ENCODE data around the gene HNRNPUL2. TPM values are rescaled to one million over a fixed set of nuclear protein-coding genes. Genes with fewer than 3 reads are reported as not detected.

The HNRNPUL2 gene
- polyA plus RNA-seq, 1 of the 3 experiments (the other 2 are of a cell fraction), result 33.5 TPM

DNA sequence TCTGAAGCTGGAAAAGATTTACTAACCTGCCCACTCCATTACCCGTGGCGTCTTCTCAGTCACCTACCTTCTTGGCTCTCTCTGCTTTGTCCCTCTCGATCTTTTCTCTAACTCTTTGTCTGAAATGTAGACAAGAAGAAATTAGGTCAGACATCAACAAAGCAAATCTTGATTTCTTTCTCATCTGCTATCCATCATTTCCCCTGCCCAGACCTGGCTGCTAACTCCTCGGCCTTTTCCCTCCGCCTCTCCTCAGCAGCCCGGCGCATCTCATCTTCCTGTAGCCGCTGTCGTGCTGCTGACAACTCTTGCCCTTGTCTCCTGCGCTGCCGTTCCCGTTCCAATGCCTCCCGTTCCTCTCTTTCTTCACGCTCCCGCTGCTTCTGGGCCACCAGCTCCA lies 49.5 kb downstream of the HNRNPUL2 start:
- no peak for TF ChIP-seq FOSL2 (IDR thresholded peaks at IDR 0.05; ENCODE audit: borderline replicate concordance, low read depth)
- TF ChIP-seq JUND (IDR thresholded peaks at IDR 0.05), result no peak
- no peak for TF ChIP-seq EZH2phosphoT487 (IDR thresholded peaks at IDR 0.05; ENCODE audit: borderline replicate concordance, low read depth)
- Histone ChIP-seq H3K4me1 (ENCODE audit: control insufficient read depth in 1 of 2, insufficient read depth in 2 of 2, low read depth in 1 of 2, low read length in 1 of 2) (peaks cover 15 to 21% of the 10 kb centered on the region in 2 experiments; a peak in 3 of 4 replicates), H4K20me1 (ENCODE audit: insufficient read depth) (no peaks in the 10 kb centered on the region), H3F3A (replicated peaks; ENCODE audit: insufficient read depth) (peaks cover 43% of the 10 kb centered on the region), H3K27ac (ENCODE audit: low read depth in 2 of 2, low read length in 1 of 2) (peak overlapping the region in 1 of 2 experiments; percentile 70; a peak in 1 of 4 replicates), H3K4me3 (ENCODE audit: low read depth in 2 of 2, low read length in 1 of 2) (peak overlapping the region; percentile 79 to 98), H3K27me3 (ENCODE audit: insufficient read depth) (no peaks in the 10 kb centered on the region), H3K9me2 (no peaks in the 10 kb centered on the region), H2AFZ (ENCODE audit: low read depth) (no peak overlapping the region), H3K36me3 (replicated peaks in 1 of 2; ENCODE audit: control insufficient read depth in 1 of 2, insufficient read depth in 2 of 2, low read length in 1 of 2) (peaks cover 19 to 26% of the 10 kb centered on the region in 2 experiments), H3K4me2 (peak overlapping the region; percentile 96), H3K9me3 (no peaks in the 10 kb centered on the region), H3K79me2 (ENCODE audit: insufficient read depth) (peaks cover 62% of the 10 kb centered on the region), H3K9ac (peak overlapping the region; percentile 96)
- ChIA-PET CTCF (interaction anchor here (0.7 to 1.7 kb wide), 3 partner anchors 17 to 283 kb away, joined by 3 to 7 read pairs (median 6); no protein-coding TSS in a partner anchor), POLR2A (interaction anchor here (2.6 kb wide), 1 partner anchor 13 kb away, joined by 13 read pairs; the partner anchor contains the start of genes C11orf98 and CSKMT)
- WGBS (ENCODE audit: low lambda C conversion rate), result 74% methylated on average over 15 of the region's 15 CpGs
- DNase-seq, result no peak

- Histone ChIP-seq H3K36me3 (replicated peaks in 1 of 2; ENCODE audit: control insufficient read depth in 1 of 2, insufficient read depth in 2 of 2, low read length in 1 of 2) (peaks cover 19 to 26% of the 10 kb centered on the region in 2 experiments), H2AFZ (ENCODE audit: low read depth) (no peak overlapping the region), H3K4me1 (ENCODE audit: control insufficient read depth in 1 of 2, insufficient read depth in 2 of 2, low read depth in 1 of 2, low read length in 1 of 2) (peaks cover 18 to 24% of the 10 kb centered on the region in 2 experiments; a peak in 3 of 4 replicates), H3K9me2 (no peaks in the 10 kb centered on the region), H3K27me3 (ENCODE audit: insufficient read depth) (no peaks in the 10 kb centered on the region), H3K9ac (no peak overlapping the region), H4K20me1 (ENCODE audit: insufficient read depth) (no peaks in the 10 kb centered on the region), H3F3A (replicated peaks; ENCODE audit: insufficient read depth) (peaks cover 46% of the 10 kb centered on the region), H3K27ac (ENCODE audit: low read depth in 2 of 2, low read length in 1 of 2) (peak overlapping the region in 1 of 2 experiments; percentile 2; a peak in 1 of 4 replicates), H3K79me2 (ENCODE audit: insufficient read depth) (peaks cover 68% of the 10 kb centered on the region), H3K4me2 (no peak overlapping the region), H3K9me3 (no peaks in the 10 kb centered on the region), H3K4me3 (ENCODE audit: low read depth in 2 of 2, low read length in 1 of 2) (no peak overlapping the region)
- TF ChIP-seq RXRA (IDR thresholded peaks at IDR 0.05; ENCODE audit: borderline replicate concordance, low read depth) (no peak), IRF3 (IDR thresholded peaks at IDR 0.05; ENCODE audit: low read depth, low read length) (no peak), PBX3 (IDR thresholded peaks at IDR 0.05) (no peak)
- TF ChIP-seq, protein P1, sequence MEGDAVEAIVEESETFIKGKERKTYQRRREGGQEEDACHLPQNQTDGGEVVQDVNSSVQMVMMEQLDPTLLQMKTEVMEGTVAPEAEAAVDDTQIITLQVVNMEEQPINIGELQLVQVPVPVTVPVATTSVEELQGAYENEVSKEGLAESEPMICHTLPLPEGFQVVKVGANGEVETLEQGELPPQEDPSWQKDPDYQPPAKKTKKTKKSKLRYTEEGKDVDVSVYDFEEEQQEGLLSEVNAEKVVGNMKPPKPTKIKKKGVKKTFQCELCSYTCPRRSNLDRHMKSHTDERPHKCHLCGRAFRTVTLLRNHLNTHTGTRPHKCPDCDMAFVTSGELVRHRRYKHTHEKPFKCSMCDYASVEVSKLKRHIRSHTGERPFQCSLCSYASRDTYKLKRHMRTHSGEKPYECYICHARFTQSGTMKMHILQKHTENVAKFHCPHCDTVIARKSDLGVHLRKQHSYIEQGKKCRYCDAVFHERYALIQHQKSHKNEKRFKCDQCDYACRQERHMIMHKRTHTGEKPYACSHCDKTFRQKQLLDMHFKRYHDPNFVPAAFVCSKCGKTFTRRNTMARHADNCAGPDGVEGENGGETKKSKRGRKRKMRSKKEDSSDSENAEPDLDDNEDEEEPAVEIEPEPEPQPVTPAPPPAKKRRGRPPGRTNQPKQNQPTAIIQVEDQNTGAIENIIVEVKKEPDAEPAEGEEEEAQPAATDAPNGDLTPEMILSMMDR (IDR thresholded peaks at IDR 0.05), result no peak
- 89% methylated on average over 6 of the region's 6 CpGs for WGBS (ENCODE audit: low lambda C conversion rate)
- CTCF ChIA-PET, result interaction anchor here (0.7 to 1.7 kb wide), 4 partner anchors 17 to 282 kb away, joined by 3 to 7 read pairs (median 4); partner anchors contain the start of gene EML3
- POLR2A ChIA-PET, result interaction anchor here (1.2 to 2.6 kb wide), 3 partner anchors 12 to 164 kb away, joined by 3 to 13 read pairs (median 3); partner anchors contain the start of genes C11orf98, CSKMT and HNRNPUL2
- DNase-seq, result no peak
Observed at GRCh38 chr11:62677156-62677555, 50.1 kb downstream of the HNRNPUL2 start.

Data from SK-N-SH (cell line).